ENCODE data around the gene ARFGEF3. TPM values are rescaled to one million over a fixed set of nuclear protein-coding genes. Genes with fewer than 3 reads are reported as not detected.

ARFGEF3 gene
- total RNA-seq, 1 donor from 2014 or later, result 3.8 TPM

DNA sequence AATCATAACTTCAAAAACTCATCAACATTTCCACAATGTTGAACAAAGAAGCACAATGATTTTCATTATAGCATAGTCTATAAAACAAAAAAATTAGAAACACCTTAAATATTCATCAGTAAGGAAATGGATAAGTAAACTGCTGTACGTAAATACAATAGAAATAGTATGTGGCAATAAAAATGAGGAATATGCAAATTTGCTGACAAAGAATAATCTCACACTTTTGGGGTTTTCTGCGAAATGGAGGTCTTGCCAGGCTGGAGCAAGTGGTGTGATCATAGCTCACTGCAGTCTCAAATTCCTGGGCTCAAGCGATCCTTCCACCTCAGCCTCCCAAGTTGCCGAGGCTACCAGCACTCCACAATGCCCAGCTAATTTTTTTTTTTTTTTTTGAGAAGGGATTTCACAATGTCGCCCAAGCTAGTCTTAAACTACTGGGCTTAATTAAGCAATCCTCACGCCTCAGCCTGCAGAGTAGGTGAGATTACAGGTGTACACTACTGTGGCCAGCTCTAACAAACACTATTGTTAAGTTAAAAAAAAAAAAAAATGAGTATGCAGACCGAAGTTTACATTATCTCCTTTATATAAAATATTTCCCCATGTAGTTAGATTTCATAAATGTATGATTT lies 157.1 kb downstream of the ARFGEF3 start:
- Histone ChIP-seq H3K36me3 (no peaks in the 10 kb centered on the region), H3F3A (ENCODE audit: low read depth) (no peaks in the 10 kb centered on the region), H3K79me2 (ENCODE audit: low read depth) (no peaks in the 10 kb centered on the region), H3K27me3 (no peaks in the 10 kb centered on the region), H3K9me3 (ENCODE audit: low read depth) (no peaks in the 10 kb centered on the region), H3K4me3 (no peak overlapping the region), H4K20me1 (ENCODE audit: low read depth) (no peaks in the 10 kb centered on the region), H3K4me1 (no peaks in the 10 kb centered on the region), H3K9ac (no peak overlapping the region), H3K4me2 (no peak overlapping the region), H3K27ac (no peak overlapping the region), H2AFZ (replicated peaks) (no peak overlapping the region)
- Mint-ChIP-seq H3K9me3 (no peaks in the 10 kb centered on the region), H3K36me3 (no peaks in the 10 kb centered on the region), H3K27ac (no peak overlapping the region), H3K4me3 (no peak overlapping the region), H3K27me3 (ENCODE audit: insufficient read depth, low read depth) (peaks cover 4% of the 10 kb centered on the region), H3K4me1 (no peaks in the 10 kb centered on the region)
- DNase-seq (ENCODE audit: low spot score), result no peak
- no peak for TF ChIP-seq EZH2 (IDR thresholded peaks at IDR 0.05)
- no peak for TF ChIP-seq EZH2phosphoT487 (IDR thresholded peaks at IDR 0.05)
- TF ChIP-seq, protein P1, sequence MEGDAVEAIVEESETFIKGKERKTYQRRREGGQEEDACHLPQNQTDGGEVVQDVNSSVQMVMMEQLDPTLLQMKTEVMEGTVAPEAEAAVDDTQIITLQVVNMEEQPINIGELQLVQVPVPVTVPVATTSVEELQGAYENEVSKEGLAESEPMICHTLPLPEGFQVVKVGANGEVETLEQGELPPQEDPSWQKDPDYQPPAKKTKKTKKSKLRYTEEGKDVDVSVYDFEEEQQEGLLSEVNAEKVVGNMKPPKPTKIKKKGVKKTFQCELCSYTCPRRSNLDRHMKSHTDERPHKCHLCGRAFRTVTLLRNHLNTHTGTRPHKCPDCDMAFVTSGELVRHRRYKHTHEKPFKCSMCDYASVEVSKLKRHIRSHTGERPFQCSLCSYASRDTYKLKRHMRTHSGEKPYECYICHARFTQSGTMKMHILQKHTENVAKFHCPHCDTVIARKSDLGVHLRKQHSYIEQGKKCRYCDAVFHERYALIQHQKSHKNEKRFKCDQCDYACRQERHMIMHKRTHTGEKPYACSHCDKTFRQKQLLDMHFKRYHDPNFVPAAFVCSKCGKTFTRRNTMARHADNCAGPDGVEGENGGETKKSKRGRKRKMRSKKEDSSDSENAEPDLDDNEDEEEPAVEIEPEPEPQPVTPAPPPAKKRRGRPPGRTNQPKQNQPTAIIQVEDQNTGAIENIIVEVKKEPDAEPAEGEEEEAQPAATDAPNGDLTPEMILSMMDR (IDR thresholded peaks at IDR 0.05), result no peak

DNA sequence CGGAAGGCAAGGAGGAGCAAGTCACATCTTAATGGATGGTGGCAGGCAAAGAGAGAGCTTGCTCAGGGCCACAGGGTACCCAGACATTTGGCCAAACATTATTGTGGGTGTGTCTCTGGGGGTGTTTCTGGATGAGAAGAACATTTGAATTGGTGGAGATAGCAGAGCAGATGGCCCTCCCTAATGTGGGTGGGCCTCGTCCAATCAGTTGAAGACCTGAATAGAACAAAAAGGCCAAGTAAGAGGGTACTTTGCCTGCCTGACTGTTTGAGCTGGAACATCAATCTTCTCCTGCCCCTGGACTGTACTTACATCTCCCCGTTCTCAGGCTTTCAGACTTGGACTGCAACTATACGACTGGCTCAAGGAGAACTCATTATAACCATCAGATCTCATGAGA lies 160.2 kb downstream of the ARFGEF3 start:
- H3K4me1 ChIP-seq, result no peaks in the 10 kb centered on the region
- H3K9me3 ChIP-seq (ENCODE audit: low read depth), result no peaks in the 10 kb centered on the region
- Mint-ChIP-seq H3K27ac (no peak overlapping the region), H3K4me3 (no peak overlapping the region), H3K9me3 (no peaks in the 10 kb centered on the region), H3K4me1 (no peaks in the 10 kb centered on the region), H3K27me3 (ENCODE audit: insufficient read depth, low read depth) (peaks cover 4% of the 10 kb centered on the region), H3K36me3 (no peaks in the 10 kb centered on the region)
- TF ChIP-seq EZH2phosphoT487 (IDR thresholded peaks at IDR 0.05), result no peak
- TF ChIP-seq, protein P1 (IDR thresholded peaks at IDR 0.05), result no peak
- TF ChIP-seq EZH2 (IDR thresholded peaks at IDR 0.05), result no peak
- no peak overlapping the region for H2AFZ ChIP-seq (replicated peaks)
- no peaks in the 10 kb centered on the region for H3K27me3 ChIP-seq
- H3K79me2 ChIP-seq (ENCODE audit: low read depth), result no peaks in the 10 kb centered on the region
- H3K4me2 ChIP-seq, result no peak overlapping the region
- H4K20me1 ChIP-seq (ENCODE audit: low read depth), result no peaks in the 10 kb centered on the region
- no peak overlapping the region for H3K9ac ChIP-seq
- H3F3A ChIP-seq (ENCODE audit: low read depth), result no peaks in the 10 kb centered on the region
- H3K4me3 ChIP-seq, result no peak overlapping the region
- H3K27ac ChIP-seq, result no peak overlapping the region
- H3K36me3 ChIP-seq, result no peaks in the 10 kb centered on the region
- DNase-seq (ENCODE audit: low spot score), result no peak

DNA sequence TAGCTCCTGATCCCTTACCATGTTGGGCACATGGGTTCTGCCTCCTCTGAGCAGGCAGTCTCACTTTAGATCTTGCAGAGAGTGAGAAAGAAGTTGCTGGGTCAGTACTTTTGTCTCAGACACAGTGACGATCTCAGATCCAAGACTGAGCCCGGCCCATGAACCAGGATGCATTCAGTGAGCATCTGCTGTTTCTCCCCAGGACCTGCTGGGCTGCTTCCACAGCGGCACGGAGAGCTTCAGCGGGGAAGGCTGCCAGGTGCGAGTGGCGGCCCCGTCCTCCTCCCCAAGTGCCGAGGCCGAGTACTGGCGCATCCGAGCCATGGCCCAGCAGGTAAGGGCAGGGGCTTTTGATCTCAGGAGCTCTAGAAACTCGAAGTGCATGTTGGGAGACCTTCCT lies 162.1 kb downstream of the ARFGEF3 start:
- Mint-ChIP-seq H3K9me3 (no peaks in the 10 kb centered on the region), H3K27me3 (ENCODE audit: insufficient read depth, low read depth) (peaks cover 4% of the 10 kb centered on the region), H3K36me3 (no peaks in the 10 kb centered on the region), H3K4me3 (no peak overlapping the region), H3K4me1 (no peaks in the 10 kb centered on the region), H3K27ac (no peak overlapping the region)
- no peaks in the 10 kb centered on the region for H3K79me2 ChIP-seq (ENCODE audit: low read depth)
- no peak overlapping the region for H3K4me2 ChIP-seq
- no peak for DNase-seq (ENCODE audit: low spot score)
- no peaks in the 10 kb centered on the region for H3F3A ChIP-seq (ENCODE audit: low read depth)
- no peaks in the 10 kb centered on the region for H3K9me3 ChIP-seq (ENCODE audit: low read depth)
- no peak overlapping the region for H3K9ac ChIP-seq
- H3K36me3 ChIP-seq, result no peaks in the 10 kb centered on the region
- no peak overlapping the region for H3K4me3 ChIP-seq
- TF ChIP-seq EZH2phosphoT487 (IDR thresholded peaks at IDR 0.05) (no peak), EZH2 (IDR thresholded peaks at IDR 0.05) (no peak)
- TF ChIP-seq, protein P1 (IDR thresholded peaks at IDR 0.05), result no peak
- no peaks in the 10 kb centered on the region for H3K27me3 ChIP-seq
- H4K20me1 ChIP-seq (ENCODE audit: low read depth), result no peaks in the 10 kb centered on the region
- no peak overlapping the region for H2AFZ ChIP-seq (replicated peaks)
- H3K4me1 ChIP-seq, result no peaks in the 10 kb centered on the region
- no peak overlapping the region for H3K27ac ChIP-seq
